Cardiac muscle cell (in vitro differentiated cells and primary cell): Measurements from ENCODE around the gene PRKAA1. TPM values are rescaled to one million over a fixed set of nuclear protein-coding genes. Genes with fewer than 3 reads are reported as not detected.
A peak's percentile ranks its signal among the peaks of the same experiment; 100 is the strongest.

ENCODE experiments used
- DNase-seq, 2 donors: peaks; one replicate each; pipeline versions ENCODE4 v3.0.0 to v3.0.0-alpha.2; 2010 to 2017; ENCODE audit warnings: low read depth in 1 of 2, low spot score in 1 of 2
- H3K27ac ChIP-seq: fragments of 200-600 bp; sonication (generic); 2 replicates; pipeline ENCODE4 v1.5.1; 2016
- H3K27me3 ChIP-seq: fragments of 200-600 bp; sonication (generic); 2 replicates; pipeline ENCODE4 v1.6.0; 2016; ENCODE audit warnings: control low read depth
- H3K36me3 ChIP-seq: fragments of 200-600 bp; sonication (generic); 2 replicates; pipeline ENCODE4 v1.5.1; 2016; ENCODE audit warnings: control low read depth
- H3K4me1 ChIP-seq: fragments of 200-600 bp; sonication (generic); 2 replicates; pipeline ENCODE4 v1.8.1; 2017; ENCODE audit warnings: low read depth, mild to moderate bottlenecking, mixed run types
- H3K4me3 ChIP-seq: fragments of 200-600 bp; sonication (generic); 2 replicates; pipeline ENCODE4 v1.5.1; 2016; ENCODE audit warnings: mild to moderate bottlenecking
- H3K9me3 ChIP-seq: fragments of 200-600 bp; sonication (generic); 2 replicates; pipeline ENCODE4 v1.5.1; 2017; ENCODE audit warnings: low read depth, mild to moderate bottlenecking, control low read depth
- polyA plus RNA-seq: library from polyadenylated mRNA; unstranded; fragments of >200 nt; fragmentation: Nextera tagmentation; extraction: Ambion mirVana; gene quantifications from 2 replicates; pipeline ENCODE4 v1.2.1, GENCODE V29; 2016
- total RNA-seq: library from RNA; depleted of rRNA; stranded (reverse); fragments of >200 nt; gene quantifications from 2 replicates; pipeline ENCODE4 v1.2.3, GENCODE V29; 2016
- TF ChIP-seq, protein P1 (sequence below): IDR thresholded peaks from 2 replicates; pipeline ENCODE4 v1.5.1; 2012; ENCODE audit warnings: low read depth, mild to moderate bottlenecking, low read length

PRKAA1 gene
- total and polyA plus RNA-seq, 2 experiments from 2014 or later, result 22.6 to 26.1 TPM

DNA sequence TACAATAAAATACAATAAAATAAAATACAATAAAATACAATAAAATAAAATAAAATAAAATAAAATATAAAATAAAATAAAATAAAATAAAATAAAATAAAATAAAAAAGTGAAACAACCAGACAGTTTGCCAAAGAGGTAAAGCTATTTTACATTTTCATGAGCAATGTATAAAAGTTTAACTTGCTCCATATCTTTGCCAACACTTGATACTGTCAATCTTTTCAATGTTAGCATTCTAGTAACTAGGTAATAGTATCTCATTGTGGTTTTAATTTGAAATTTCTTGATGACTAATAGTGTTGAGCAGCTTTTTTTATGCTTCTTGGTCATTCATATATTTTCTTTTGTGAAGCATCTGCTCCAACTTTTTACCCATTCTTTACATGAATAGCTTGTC is 59.7 kb downstream of the PRKAA1 start:
- Histone ChIP-seq H3K4me3 (no peak overlapping the region), H3K27me3 (no peaks in the 10 kb centered on the region), H3K9me3 (no peaks in the 10 kb centered on the region), H3K4me1 (peaks cover 11% of the 10 kb centered on the region), H3K27ac (no peak overlapping the region), H3K36me3 (no peaks in the 10 kb centered on the region)
- TF ChIP-seq, protein P1, sequence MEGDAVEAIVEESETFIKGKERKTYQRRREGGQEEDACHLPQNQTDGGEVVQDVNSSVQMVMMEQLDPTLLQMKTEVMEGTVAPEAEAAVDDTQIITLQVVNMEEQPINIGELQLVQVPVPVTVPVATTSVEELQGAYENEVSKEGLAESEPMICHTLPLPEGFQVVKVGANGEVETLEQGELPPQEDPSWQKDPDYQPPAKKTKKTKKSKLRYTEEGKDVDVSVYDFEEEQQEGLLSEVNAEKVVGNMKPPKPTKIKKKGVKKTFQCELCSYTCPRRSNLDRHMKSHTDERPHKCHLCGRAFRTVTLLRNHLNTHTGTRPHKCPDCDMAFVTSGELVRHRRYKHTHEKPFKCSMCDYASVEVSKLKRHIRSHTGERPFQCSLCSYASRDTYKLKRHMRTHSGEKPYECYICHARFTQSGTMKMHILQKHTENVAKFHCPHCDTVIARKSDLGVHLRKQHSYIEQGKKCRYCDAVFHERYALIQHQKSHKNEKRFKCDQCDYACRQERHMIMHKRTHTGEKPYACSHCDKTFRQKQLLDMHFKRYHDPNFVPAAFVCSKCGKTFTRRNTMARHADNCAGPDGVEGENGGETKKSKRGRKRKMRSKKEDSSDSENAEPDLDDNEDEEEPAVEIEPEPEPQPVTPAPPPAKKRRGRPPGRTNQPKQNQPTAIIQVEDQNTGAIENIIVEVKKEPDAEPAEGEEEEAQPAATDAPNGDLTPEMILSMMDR, result no peak
- peak in 1 of 2 donors; percentile 21 for DNase-seq

DNA sequence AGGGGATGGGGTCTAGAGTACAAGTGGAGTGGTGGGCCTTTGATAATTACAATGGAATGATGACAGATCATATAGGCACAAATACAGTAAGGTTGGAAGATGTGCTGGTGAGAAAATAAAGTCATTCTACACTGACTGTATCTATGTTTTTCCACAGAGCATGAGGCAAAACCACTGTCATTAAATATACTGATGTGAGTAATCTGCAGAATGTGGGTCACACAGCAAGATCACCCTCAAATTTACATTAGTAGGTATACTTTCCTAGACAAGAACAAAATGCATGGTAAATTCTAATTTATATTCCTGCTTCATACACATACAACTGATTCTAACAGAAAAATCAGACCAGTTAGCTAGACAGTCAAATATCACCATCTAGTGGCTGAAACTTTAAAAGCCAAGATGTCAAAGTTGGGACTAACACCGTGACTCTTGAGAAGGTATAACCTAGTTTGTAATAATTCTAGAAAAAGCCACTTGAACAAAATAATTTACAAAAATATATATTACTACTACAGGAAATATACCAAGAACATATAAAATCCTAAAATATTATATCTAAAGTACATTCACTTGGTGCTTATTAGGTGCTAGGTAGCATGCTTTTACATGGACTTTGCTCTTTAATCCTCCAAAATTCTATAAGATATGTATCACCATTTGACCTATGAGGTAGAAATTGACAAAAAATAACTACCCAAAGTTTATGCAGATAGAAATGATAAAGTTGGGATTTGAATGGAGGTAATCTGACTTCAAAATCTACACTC is 61.9 kb downstream of the PRKAA1 start:
- DNase-seq, result peak; percentile 52 to 75
- H3K27ac ChIP-seq, result no peak overlapping the region
- H3K4me1 ChIP-seq, result peaks cover 11% of the 10 kb centered on the region
- H3K36me3 ChIP-seq, result no peaks in the 10 kb centered on the region
- TF ChIP-seq, protein P1, result peak; percentile 73
- H3K4me3 ChIP-seq, result no peak overlapping the region
- H3K27me3 ChIP-seq, result no peaks in the 10 kb centered on the region
- no peaks in the 10 kb centered on the region for H3K9me3 ChIP-seq

DNA sequence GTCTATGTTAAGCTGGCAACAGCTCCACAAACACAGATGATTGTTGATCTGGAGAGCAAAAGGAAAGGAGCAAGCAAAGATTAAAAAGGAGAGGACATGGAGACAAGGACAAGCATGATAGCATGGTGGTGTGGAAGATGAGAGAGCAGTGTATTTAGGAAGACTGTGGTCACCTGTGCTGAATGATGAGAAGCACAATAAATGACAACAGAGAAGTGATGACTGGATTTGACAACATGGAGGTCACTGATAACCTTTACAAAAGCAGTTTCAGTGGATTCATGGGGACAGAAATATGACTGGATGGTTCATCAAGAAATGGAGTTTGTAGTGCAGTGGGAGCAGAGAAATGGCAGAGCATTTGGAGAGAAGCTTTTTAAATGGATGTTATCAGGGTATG is 62.6 kb downstream of the PRKAA1 start:
- no peak for DNase-seq
- Histone ChIP-seq H3K27ac (no peak overlapping the region), H3K9me3 (no peaks in the 10 kb centered on the region), H3K4me3 (no peak overlapping the region), H3K4me1 (peaks cover 11% of the 10 kb centered on the region), H3K36me3 (no peaks in the 10 kb centered on the region), H3K27me3 (no peaks in the 10 kb centered on the region)
- TF ChIP-seq, protein P1, result no peak

DNA sequence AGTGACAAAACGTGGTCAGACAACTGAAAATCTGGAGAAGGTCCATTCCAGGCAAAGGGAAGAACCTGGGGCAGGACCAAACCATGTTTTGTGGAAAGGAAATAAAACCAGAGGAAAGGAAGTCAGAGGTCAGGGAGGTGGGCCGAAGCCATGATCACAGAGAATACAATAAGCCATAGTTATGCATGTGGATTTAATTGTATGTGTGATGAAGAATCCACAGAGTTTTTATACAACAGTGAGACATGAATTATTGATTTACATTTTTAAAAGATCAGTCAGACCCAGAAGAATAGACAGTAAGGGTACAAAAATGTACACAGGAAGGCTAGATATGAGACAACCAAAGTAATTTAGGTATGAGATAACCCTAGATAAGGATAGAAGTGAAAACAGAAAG is 63.2 kb downstream of the PRKAA1 start:
- TF ChIP-seq, protein P1, result no peak
- no peaks in the 10 kb centered on the region for H3K36me3 ChIP-seq

GRCh38 chr5:40733879-40734563 is 64.2 kb downstream of the PRKAA1 start:
- DNase-seq, result peak in 1 of 2 donors; percentile 13
- Histone ChIP-seq H3K4me3 (no peak overlapping the region), H3K9me3 (no peaks in the 10 kb centered on the region), H3K36me3 (no peaks in the 10 kb centered on the region), H3K27ac (no peak overlapping the region), H3K27me3 (no peaks in the 10 kb centered on the region), H3K4me1 (peaks cover 11% of the 10 kb centered on the region)
- TF ChIP-seq, protein P1, result no peak

More for the DNA sequence above, 63.2 kb downstream of the PRKAA1 start:
- Histone ChIP-seq H3K9me3 (no peaks in the 10 kb centered on the region), H3K27me3 (no peaks in the 10 kb centered on the region), H3K4me1 (peaks cover 11% of the 10 kb centered on the region), H3K27ac (no peak overlapping the region), H3K4me3 (no peak overlapping the region)
- DNase-seq, result peak in 1 of 2 donors; percentile 10
